ENCODE results near the gene RCSD1.

Gene RCSD1

DNA sequence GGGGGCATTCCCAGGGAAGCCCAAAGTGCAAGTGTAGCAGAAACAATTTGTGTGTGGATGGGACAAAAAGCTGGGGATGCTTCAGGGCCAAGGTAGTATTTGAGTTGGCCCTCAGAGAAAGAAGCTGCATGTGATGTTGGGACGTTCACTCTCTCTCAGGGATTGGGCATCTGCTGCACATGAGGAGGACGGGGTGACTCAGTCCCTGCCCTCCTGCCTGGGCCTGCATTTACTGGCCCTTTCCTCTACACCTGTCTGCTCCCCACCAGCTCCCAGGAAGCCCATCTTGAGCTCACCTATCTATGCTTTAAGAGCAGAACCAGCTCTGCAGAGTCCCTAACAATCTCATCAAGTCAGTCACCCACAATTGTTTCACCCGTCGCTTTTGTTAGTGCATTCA, 68.3 kb downstream of the RCSD1 start:
- TF ChIP-seq POLR2A (IDR thresholded peaks at IDR 0.05; ENCODE audit: low read depth, low read length) (no peak), TAF1 (IDR thresholded peaks at IDR 0.05; ENCODE audit: borderline replicate concordance, low read depth, low read length) (no peak), POLR2AphosphoS5 (IDR thresholded peaks at IDR 0.05; ENCODE audit: low read depth, low read length) (no peak)
- DNase-seq (ENCODE audit: insufficient read length) (no peak), FAIRE-seq (no peak)

DNA sequence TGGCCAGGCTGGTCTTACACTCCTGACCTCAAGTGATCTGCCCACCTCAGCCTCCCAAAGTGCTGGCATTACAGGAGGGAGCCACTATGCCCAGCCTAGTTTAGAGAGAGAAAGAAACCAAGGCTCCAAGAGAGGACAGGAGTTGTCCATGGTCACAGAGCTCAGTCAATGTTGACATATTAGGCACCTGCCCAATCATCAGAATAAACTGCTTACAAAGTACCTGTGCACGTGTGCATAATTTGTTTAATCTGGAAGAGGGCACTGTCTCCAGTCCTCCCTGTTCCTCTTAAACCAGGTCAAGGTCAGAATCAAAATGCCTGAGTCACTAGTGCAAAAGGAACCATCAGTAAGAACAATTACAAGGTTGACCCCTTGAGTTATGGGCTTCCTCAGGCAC, 71.5 kb downstream of the RCSD1 start:
- no peak for DNase-seq (ENCODE audit: insufficient read length)
- no peak for FAIRE-seq
- TF ChIP-seq POLR2A (IDR thresholded peaks at IDR 0.05; ENCODE audit: low read depth, low read length) (no peak), POLR2AphosphoS5 (IDR thresholded peaks at IDR 0.05; ENCODE audit: low read depth, low read length) (no peak), TAF1 (IDR thresholded peaks at IDR 0.05; ENCODE audit: borderline replicate concordance, low read depth, low read length) (no peak)

- TF ChIP-seq POLR2A (IDR thresholded peaks at IDR 0.05; ENCODE audit: low read depth, low read length) (no peak), TAF1 (IDR thresholded peaks at IDR 0.05; ENCODE audit: borderline replicate concordance, low read depth, low read length) (no peak), POLR2AphosphoS5 (IDR thresholded peaks at IDR 0.05; ENCODE audit: low read depth, low read length) (no peak)
- FAIRE-seq = no peak
These were observed 73.5 kb downstream of the RCSD1 start for GRCh38 chr1:167703557-167703956.

GRCh38 chr1:167704715-167705114, 74.7 kb downstream of the RCSD1 start:
- no peak for FAIRE-seq
- DNase-seq (ENCODE audit: insufficient read length) = no peak
- TF ChIP-seq POLR2AphosphoS5 (IDR thresholded peaks at IDR 0.05; ENCODE audit: low read depth, low read length) (no peak), POLR2A (IDR thresholded peaks at IDR 0.05; ENCODE audit: low read depth, low read length) (no peak), TAF1 (IDR thresholded peaks at IDR 0.05; ENCODE audit: borderline replicate concordance, low read depth, low read length) (no peak)

More at GRCh38 chr1:167703557-167703956, 73.5 kb downstream of the RCSD1 start:
- DNase-seq (ENCODE audit: insufficient read length) = no peak

DNA sequence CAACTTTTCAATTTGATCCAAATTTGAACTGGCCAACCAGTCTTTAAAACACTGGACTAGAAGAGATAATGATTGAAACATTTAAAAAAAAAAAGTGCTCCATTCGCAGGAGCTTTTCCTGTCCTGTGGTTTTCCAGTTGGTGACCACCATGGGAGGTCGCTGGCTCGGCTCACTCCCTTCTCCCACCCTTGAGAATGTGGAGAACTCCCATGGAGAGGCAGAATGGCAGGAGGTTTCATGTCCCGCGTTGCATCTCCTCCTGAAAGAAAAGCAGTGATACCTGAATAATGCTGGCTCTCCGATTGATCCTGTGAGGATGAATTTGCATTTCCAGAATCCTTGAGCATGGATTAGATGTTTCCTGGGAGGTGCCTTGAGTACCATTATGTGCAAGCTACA, 75.2 kb downstream of the RCSD1 start:
- FAIRE-seq (no peak), DNase-seq (ENCODE audit: insufficient read length) (no peak)
- TF ChIP-seq TAF1 (IDR thresholded peaks at IDR 0.05; ENCODE audit: borderline replicate concordance, low read depth, low read length) (no peak), POLR2A (IDR thresholded peaks at IDR 0.05; ENCODE audit: low read depth, low read length) (no peak), POLR2AphosphoS5 (IDR thresholded peaks at IDR 0.05; ENCODE audit: low read depth, low read length) (no peak)

DNA sequence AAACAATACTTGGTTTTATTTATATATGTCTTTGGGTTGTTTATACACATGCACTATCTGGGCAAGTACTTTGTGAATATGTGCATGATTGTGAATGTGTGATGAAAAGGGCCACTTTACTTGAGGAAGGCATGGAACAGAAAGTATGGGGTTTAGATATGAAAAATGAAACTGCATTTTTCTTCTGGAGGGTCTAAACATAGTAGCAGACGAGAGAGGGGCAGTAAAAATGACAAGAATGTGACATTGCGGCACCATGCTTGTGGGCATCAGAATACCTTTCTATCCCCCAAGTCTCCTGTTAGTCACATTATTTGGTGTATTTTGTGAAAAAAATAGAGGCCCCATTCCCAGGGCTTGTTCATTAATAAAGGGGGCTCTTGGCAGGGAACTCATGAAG, 76.3 kb downstream of the RCSD1 start:
- no peak for TF ChIP-seq POLR2A (IDR thresholded peaks at IDR 0.05; ENCODE audit: low read depth, low read length)
- no peak for TF ChIP-seq POLR2AphosphoS5 (IDR thresholded peaks at IDR 0.05; ENCODE audit: low read depth, low read length)
- no peak for TF ChIP-seq TAF1 (IDR thresholded peaks at IDR 0.05; ENCODE audit: borderline replicate concordance, low read depth, low read length)
- DNase-seq (ENCODE audit: insufficient read length) = no peak
- FAIRE-seq = no peak

DNA sequence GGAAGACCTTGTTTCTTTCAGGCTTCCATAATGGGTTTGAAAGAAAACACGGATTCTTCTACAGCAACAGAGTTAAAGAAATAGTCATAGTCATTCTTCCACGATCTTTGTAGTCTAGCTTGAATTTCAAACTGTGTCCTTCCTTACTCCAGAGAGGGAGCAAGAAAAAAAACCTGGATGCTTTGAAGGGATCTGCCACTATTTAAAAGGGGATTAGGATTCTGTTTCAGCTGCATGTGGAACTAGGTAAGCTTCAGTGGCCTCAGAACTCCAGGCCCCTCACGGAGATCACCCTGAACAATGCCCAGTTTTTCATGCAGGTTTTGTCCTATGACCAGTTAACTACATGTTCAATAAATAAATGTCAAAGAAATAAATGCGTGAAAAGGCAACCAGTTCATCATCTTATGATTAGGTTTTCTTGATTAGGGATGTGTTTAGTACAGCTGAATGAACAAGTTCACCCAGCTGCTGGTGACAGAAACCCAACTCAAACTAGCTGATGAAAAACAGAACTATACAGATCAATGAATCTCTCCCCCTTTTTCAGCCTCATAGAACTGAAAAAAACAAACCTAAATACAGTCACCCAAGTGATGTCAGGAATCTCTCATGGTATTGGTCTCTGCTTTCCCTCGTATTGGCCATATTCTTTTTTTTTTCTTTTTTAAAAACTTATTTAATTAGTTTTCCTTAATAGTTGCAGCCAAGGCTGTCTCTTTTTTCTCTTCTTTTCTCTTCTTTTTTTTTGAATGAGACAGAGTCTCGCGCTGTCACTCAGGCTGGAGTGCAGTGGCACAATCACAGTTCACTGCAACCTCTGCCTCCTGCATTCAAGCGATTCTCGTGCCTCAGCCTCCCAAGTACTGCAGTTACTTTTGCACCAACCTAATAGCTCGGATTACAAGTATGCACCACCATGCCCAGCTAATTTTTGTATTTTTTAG, 77.2 kb downstream of the RCSD1 start:
- peak; percentile 93 for FAIRE-seq
- TF ChIP-seq TAF1 (IDR thresholded peaks at IDR 0.05; ENCODE audit: borderline replicate concordance, low read depth, low read length) = no peak
- TF ChIP-seq POLR2AphosphoS5 (IDR thresholded peaks at IDR 0.05; ENCODE audit: low read depth, low read length) = no peak
- no peak for TF ChIP-seq POLR2A (IDR thresholded peaks at IDR 0.05; ENCODE audit: low read depth, low read length)
- no peak for DNase-seq (ENCODE audit: insufficient read length)

DNA sequence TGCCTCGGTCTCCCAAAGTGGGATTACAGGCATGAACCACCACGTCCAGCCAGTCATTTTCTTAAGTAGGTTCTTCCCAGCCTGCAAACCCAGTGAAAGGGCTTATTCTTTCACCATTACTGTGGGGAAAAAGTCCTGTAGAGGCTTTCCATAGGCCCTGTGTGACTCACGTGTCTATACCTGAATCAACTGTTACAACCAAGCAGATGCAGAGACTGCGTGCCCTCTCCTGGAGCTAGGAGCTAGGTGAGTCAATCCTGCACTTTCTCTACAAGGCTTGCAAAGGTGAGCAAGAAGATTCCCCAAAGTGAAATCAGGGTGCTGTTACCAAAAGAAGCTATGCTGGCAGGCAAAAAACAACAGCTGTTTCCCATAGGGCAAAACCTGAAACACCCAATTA, 77.9 kb downstream of the RCSD1 start:
- TF ChIP-seq POLR2AphosphoS5 (IDR thresholded peaks at IDR 0.05; ENCODE audit: low read depth, low read length) = no peak
- no peak for TF ChIP-seq POLR2A (IDR thresholded peaks at IDR 0.05; ENCODE audit: low read depth, low read length)
- no peak for TF ChIP-seq TAF1 (IDR thresholded peaks at IDR 0.05; ENCODE audit: borderline replicate concordance, low read depth, low read length)
- FAIRE-seq = peak; percentile 79

GRCh38 chr1:167708940-167709389, 78.9 kb downstream of the RCSD1 start:
- peak; percentile 71 for FAIRE-seq
- no peak for TF ChIP-seq POLR2AphosphoS5 (IDR thresholded peaks at IDR 0.05; ENCODE audit: low read depth, low read length)
- no peak for TF ChIP-seq POLR2A (IDR thresholded peaks at IDR 0.05; ENCODE audit: low read depth, low read length)
- no peak for TF ChIP-seq TAF1 (IDR thresholded peaks at IDR 0.05; ENCODE audit: borderline replicate concordance, low read depth, low read length)

More for the DNA sequence above, 77.9 kb downstream of the RCSD1 start:
- no peak for DNase-seq (ENCODE audit: insufficient read length)

GRCh38 chr1:167710836-167711235, 80.8 kb downstream of the RCSD1 start:
- TF ChIP-seq TAF1 (IDR thresholded peaks at IDR 0.05; ENCODE audit: borderline replicate concordance, low read depth, low read length) (no peak), POLR2A (IDR thresholded peaks at IDR 0.05; ENCODE audit: low read depth, low read length) (no peak), POLR2AphosphoS5 (IDR thresholded peaks at IDR 0.05; ENCODE audit: low read depth, low read length) (no peak)
- no peak for FAIRE-seq
- no peak for DNase-seq (ENCODE audit: insufficient read length)

More at GRCh38 chr1:167708940-167709389, 78.9 kb downstream of the RCSD1 start:
- DNase-seq (ENCODE audit: insufficient read length) = no peak

DNA sequence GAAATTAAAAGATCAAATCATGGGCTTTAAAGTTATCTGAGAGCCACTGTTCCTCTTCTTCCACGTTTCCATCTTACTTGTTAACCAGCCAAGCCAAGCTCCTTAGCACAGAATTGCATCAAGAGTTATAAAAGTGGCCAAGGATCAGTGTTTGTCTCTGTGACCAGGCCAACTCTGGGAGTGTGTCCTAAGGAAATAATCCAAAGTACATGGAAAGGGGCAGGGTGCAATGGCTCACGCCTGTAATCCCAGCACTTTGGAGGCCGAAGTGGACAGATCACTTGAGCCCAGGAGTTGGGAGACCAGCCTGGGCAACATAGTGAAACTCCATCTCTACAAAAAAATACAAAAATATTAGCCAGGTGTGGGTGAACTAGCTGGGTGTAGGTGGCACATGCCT, 81.8 kb downstream of the RCSD1 start:
- FAIRE-seq = no peak

More for the DNA sequence above, 81.8 kb downstream of the RCSD1 start:
- no peak for DNase-seq (ENCODE audit: insufficient read length)
- no peak for TF ChIP-seq TAF1 (IDR thresholded peaks at IDR 0.05; ENCODE audit: borderline replicate concordance, low read depth, low read length)
- no peak for TF ChIP-seq POLR2AphosphoS5 (IDR thresholded peaks at IDR 0.05; ENCODE audit: low read depth, low read length)
- TF ChIP-seq POLR2A (IDR thresholded peaks at IDR 0.05; ENCODE audit: low read depth, low read length) = no peak

Data from GM12892 (cell line).